Ishikawa (cell line): Measurements from ENCODE around the gene TAGLN.
A peak's percentile ranks its signal among the peaks of the same experiment; 100 is the strongest.

Source experiments
- CEBPB ChIP-seq: IDR thresholded peaks from 2 replicates; pipeline ENCODE4 v1.6.1; 2012
- EP300 ChIP-seq: IDR thresholded peaks from 2 replicates; pipeline ENCODE4 v1.6.1; 2012; ENCODE audit warnings: borderline replicate concordance
- YY1 ChIP-seq: IDR thresholded peaks from 2 replicates; pipeline ENCODE4 v1.6.1; 2012; ENCODE audit warnings: low read depth

- peak; percentile 41; the same call in 1 of the 2 replicates for TF ChIP-seq YY1
- 0 out of 2 replicates have a peak, but pooled peaks have one; percentile 28 for TF ChIP-seq EP300
- TF ChIP-seq CEBPB: no peak
These were observed 22.8 kb downstream of the TAGLN start for GRCh38 chr11:117221775-117222517.
